ENCODE measurements around the gene RUSC2. TPM values are rescaled to one million over a fixed set of nuclear protein-coding genes. Genes with fewer than 3 reads are reported as not detected.

RUSC2 gene
- total RNA-seq, 1 donor from 2014 or later, result 67.1 TPM

GRCh38 chr9:35518225-35518821 is 28.4 kb downstream of the RUSC2 start:
- Mint-ChIP-seq H3K4me3 (ENCODE audit: unreplicated experiment) (no peak overlapping the region), H3K4me1 (ENCODE audit: unreplicated experiment) (peaks cover 89% of the 10 kb centered on the region), H3K36me3 (ENCODE audit: unreplicated experiment) (peaks cover 5% of the 10 kb centered on the region), H3K9me3 (ENCODE audit: unreplicated experiment) (peaks cover 4% of the 10 kb centered on the region), H3K27me3 (ENCODE audit: unreplicated experiment) (no peaks in the 10 kb centered on the region), H3K27ac (ENCODE audit: unreplicated experiment) (peak overlapping the region; percentile 98)
- no peak for TF ChIP-seq CTCF (IDR thresholded peaks at IDR 0.05)
- DNase-seq (ENCODE audit: extremely low spot score, unreplicated experiment), result no peak

- TF ChIP-seq CTCF (IDR thresholded peaks at IDR 0.05), result no peak
- Mint-ChIP-seq H3K36me3 (ENCODE audit: unreplicated experiment) (peaks cover 3% of the 10 kb centered on the region), H3K4me3 (ENCODE audit: unreplicated experiment) (peak overlapping the region; percentile 33), H3K27ac (ENCODE audit: unreplicated experiment) (peak overlapping the region; percentile 98), H3K4me1 (ENCODE audit: unreplicated experiment) (peaks cover 90% of the 10 kb centered on the region), H3K27me3 (ENCODE audit: unreplicated experiment) (no peaks in the 10 kb centered on the region), H3K9me3 (ENCODE audit: unreplicated experiment) (peaks cover 2% of the 10 kb centered on the region)
- DNase-seq (ENCODE audit: extremely low spot score, unreplicated experiment), result no peak
Measured at GRCh38 chr9:35518981-35519679, 29.2 kb downstream of the RUSC2 start.

GRCh38 chr9:35519692-35520363 is 29.9 kb downstream of the RUSC2 start:
- Mint-ChIP-seq H3K9me3 (ENCODE audit: unreplicated experiment) (no peaks in the 10 kb centered on the region), H3K4me1 (ENCODE audit: unreplicated experiment) (peaks cover 87% of the 10 kb centered on the region), H3K27ac (ENCODE audit: unreplicated experiment) (peak overlapping the region; percentile 98), H3K27me3 (ENCODE audit: unreplicated experiment) (no peaks in the 10 kb centered on the region), H3K36me3 (ENCODE audit: unreplicated experiment) (peaks cover under 1% of the 10 kb centered on the region), H3K4me3 (ENCODE audit: unreplicated experiment) (peak overlapping the region; percentile 33)
- DNase-seq (ENCODE audit: extremely low spot score, unreplicated experiment), result no peak
- no peak for TF ChIP-seq CTCF (IDR thresholded peaks at IDR 0.05)

- no peak overlapping the region for H3K4me3 Mint-ChIP-seq (ENCODE audit: unreplicated experiment)
- no peaks in the 10 kb centered on the region for H3K27me3 Mint-ChIP-seq (ENCODE audit: unreplicated experiment)
- DNase-seq (ENCODE audit: extremely low spot score, unreplicated experiment), result no peak
- TF ChIP-seq CTCF (IDR thresholded peaks at IDR 0.05), result no peak
- H3K27ac Mint-ChIP-seq (ENCODE audit: unreplicated experiment), result peak overlapping the region; percentile 98
- peaks cover 87% of the 10 kb centered on the region for H3K4me1 Mint-ChIP-seq (ENCODE audit: unreplicated experiment)
- H3K9me3 Mint-ChIP-seq (ENCODE audit: unreplicated experiment), result no peaks in the 10 kb centered on the region
- peaks cover 5% of the 10 kb centered on the region for H3K36me3 Mint-ChIP-seq (ENCODE audit: unreplicated experiment)
Measured at GRCh38 chr9:35520364-35520710, 30.4 kb downstream of the RUSC2 start.

DNA sequence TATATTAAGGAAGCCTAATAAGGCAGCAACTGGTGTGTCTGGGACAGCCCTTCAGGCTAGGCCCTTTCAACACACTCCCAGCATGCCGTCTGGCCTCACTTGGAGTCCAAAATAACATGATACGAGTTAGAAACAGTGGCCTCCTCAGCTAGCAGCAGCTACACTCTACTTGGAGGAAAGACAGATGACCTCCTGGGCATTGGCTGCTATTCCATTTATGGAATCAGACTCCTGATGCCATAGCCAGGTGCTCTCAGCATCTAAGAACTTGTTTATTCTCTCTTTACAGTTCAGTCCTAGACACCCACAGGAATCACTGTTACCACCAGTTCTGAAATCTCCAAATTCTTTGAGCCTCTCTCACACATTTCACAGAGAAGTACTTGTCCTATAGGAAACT is 31.8 kb downstream of the RUSC2 start:
- Mint-ChIP-seq H3K27me3 (ENCODE audit: unreplicated experiment) (no peaks in the 10 kb centered on the region), H3K4me3 (ENCODE audit: unreplicated experiment) (peak overlapping the region; percentile 6), H3K27ac (ENCODE audit: unreplicated experiment) (peak overlapping the region; percentile 98), H3K9me3 (ENCODE audit: unreplicated experiment) (no peaks in the 10 kb centered on the region), H3K4me1 (ENCODE audit: unreplicated experiment) (peaks cover 85% of the 10 kb centered on the region), H3K36me3 (ENCODE audit: unreplicated experiment) (peaks cover 6% of the 10 kb centered on the region)
- no peak for TF ChIP-seq CTCF (IDR thresholded peaks at IDR 0.05)
- no peak for DNase-seq (ENCODE audit: extremely low spot score, unreplicated experiment)

Measured in osteocyte (in vitro differentiated cells).